Retina (tissue), 1 donor: ENCODE measurements around the gene ZNF319.

Source experiments
- DNase-seq: peaks from one replicate; pipeline ENCODE4 v3.0.0-alpha.2; 2016

ZNF319 gene

GRCh38 chr16:58036943-58037342, 36.5 kb upstream of the ZNF319 start:
- DNase-seq, result no peak

DNA sequence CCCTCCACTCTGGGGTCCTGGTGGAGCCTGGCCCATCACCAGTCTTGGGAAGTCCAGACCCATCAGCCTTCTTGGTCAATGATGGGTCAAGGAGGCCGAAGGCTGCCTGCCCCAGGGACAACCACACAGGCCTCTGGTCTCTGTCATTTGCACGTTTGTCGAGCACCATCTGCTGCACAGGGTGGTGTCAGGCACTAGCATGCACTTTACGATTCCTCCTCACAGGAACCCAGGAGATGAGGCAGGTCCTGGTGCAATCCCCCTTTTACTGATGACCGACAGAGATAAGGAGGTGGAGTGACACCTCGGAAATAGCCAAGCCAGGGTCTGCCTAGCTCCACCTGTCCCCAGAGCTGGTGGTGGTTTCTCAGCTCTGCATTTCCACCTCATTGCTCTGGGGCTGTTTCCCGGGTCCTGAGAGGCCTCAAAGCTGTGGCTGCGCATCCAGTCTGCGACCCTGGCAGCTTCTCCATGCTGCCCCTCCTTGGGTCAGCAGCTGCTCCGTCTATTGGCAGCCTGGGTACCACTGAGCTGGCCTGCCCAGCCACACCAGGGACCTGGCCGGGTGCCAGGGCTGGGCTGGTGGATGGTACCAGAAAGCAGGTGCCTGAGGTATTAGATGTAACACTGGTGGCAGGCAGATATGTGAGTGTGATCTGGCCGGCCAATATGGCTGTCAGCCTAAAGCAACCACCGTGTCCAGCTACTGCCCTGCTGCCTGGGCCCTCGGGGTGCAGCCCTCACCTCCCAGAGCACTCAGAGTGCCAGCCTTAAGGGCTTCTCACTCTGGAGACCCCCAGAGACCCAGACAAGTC, 35.1 kb upstream of the ZNF319 start:
- DNase-seq, result peak; percentile 55

- DNase-seq, result no peak
These were observed 34.3 kb upstream of the ZNF319 start for GRCh38 chr16:58034774-58035173.

- no peak for DNase-seq
These were observed 33.7 kb upstream of the ZNF319 start for GRCh38 chr16:58034128-58034685.

- peak; percentile 58 for DNase-seq
These were observed 32.3 kb upstream of the ZNF319 start for GRCh38 chr16:58032710-58033293.

DNA sequence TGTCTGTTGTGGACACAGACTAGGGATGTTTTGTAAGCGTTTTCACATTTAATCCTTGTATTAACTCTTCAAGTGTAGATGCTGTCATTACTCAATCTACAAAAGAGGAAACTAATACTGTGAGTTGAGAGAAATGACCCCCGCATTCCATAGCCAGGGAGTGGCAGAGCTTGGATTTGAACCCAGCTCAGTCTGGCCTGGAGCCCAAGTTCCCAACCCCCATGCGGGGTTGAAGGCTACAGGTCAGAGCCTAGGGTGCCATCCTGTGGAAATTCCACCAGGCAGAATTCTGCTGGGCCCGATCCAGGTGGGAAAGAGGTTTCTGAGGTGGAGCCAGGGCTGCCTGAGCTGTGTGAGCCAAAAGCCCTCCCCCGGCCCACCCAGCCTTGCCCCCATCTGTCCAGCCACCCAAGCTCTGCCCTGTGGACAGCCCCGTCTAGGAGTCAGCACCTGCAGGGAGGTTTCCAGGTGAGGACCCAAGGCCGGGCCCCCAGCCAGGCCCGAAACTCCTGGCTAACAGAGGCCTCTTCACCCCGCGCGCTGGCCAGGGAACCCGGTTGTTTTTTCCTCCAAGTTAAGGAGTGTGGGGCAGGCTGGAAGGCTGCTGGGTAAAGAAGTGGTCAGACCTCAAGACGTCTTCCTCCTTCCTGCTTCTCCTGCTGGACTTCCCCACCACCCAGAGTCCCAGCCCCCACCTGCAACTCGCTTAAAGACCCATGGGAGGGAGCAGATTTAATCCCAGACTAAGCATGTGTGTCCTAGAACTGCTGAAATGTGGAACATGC, 30.7 kb upstream of the ZNF319 start:
- DNase-seq, result no peak

DNA sequence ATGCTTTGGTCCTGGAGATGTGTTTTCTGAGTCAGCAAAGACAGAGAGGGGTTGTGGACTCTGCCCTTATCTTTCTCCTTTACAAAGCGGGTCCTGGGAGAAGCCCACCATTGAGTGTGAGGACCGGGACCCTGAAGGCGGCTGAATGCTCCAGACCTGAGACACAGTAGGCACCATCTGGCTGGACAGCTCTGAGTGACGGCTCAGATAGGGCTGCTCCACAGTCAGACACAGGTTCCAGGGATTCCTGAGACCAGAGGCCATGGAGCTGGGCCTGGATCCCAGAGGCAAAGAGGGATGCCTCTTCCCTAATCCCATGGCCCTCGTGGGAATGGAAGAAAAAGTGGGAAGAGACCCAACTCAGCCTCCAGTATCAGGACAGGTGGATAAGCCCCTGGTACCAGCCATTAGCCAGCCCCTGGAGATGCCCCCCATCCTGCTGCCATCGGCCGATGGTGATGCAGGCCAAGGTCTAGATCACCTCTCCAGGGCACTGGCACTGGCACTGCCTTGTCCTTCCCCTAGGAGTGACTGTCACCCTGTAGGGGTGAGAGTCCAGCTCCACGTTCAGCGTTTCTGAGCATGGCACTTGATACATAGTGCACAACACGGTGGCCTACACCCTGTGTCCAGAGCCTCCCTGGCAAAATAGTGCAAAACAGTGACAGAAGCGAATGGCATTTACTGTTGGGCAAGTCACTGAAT, 29.8 kb upstream of the ZNF319 start:
- no peak for DNase-seq

DNA sequence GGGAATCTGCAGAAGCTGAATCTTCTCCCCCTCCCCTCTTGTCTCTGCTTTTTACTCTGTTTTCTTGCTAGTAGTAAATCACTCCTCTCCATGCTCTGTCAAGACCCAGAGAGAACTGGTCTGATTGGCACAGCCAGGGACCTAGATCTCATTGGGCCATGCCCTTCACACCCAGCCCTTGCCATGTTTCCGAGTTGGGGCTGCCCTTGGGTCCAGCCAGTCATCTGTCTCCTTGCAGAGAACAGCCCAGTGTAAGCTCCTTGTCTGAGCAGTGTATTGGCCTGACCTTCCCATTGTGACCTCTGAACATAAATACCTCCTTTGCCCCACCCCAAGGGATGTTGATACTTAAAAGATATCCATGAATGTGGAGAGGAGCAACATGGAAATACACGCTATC, 28.9 kb upstream of the ZNF319 start:
- no peak for DNase-seq

GRCh38 chr16:58028541-58029070, 28.1 kb upstream of the ZNF319 start:
- no peak for DNase-seq

DNA sequence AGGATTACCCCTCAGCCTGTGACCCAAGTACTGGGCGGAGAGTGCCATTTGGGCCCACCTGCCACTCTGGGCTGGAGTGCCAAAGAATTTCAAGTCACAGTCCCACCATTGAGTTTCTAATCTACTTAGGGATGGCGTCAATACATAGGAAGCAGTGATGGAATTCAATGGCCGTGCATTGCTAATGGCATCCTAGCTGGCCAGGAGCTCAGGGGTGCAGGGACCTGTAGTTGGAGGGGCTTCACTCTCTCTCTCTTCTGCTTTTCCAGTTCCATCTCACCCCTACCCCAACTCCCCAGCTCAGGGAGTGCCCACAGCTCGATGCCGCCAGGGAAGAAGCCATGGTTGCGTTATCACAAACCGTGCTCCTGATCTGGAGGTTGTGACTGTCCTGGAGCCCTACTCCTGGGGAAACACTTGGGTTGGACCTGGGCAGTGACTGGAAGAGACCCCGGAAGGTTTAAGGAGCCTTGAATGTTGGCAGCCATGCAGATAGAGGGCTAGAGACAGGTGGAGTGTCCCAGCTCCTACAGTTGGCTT, 27.5 kb upstream of the ZNF319 start:
- DNase-seq, result no peak

- peak; percentile 72 for DNase-seq
These were observed 26.9 kb upstream of the ZNF319 start for GRCh38 chr16:58027161-58027915.

DNA sequence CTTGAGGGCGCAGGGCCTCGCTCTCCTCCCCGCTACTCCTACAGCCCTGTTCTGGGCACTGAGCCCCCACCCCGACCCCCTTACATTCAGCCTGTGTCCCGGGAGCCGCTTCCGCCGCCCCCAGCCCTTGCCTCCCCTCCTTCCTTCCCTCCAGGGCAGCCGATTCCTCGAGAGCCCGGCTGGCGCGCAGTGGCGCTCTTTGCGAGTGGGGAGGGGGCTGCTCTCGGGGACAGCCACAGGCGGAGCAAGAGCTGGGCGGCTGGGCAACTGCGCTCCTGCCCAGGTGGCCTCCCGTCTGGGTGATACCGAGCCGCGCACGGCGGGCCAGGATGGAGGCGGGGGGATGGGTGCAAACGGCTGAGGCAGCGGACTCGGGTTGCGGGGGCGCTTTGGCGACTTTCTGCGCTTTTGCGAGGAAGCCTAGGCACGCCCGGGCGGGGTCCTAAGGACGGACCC, 26.3 kb upstream of the ZNF319 start:
- DNase-seq, result peak; percentile 69

DNA sequence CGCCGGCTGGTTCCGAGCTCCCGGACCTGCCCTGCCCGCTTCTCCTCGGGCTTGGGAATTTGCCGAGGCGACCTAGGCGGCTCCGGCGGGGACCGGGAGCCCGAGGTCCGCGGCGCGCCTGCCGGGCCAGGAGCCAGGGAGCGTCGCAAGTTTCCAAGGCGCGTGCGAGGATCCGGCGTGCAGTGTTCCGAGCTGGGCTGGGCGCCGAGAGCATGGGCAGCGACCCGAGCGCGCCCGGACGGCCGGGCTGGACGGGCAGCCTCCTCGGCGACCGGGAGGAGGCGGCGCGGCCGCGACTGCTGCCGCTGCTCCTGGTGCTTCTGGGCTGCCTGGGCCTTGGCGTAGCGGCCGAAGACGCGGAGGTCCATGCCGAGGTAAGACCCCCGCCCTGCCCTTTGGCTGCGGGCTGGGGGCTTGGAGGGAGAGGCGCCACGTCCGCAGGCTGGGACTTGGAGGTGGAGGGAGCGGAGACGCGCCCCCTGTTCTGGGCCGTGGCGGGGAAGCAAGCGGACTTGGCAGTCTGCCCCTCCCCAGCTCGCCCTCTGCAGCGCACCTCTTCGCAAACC, 25.8 kb upstream of the ZNF319 start:
- peak; percentile 86 for DNase-seq

DNA sequence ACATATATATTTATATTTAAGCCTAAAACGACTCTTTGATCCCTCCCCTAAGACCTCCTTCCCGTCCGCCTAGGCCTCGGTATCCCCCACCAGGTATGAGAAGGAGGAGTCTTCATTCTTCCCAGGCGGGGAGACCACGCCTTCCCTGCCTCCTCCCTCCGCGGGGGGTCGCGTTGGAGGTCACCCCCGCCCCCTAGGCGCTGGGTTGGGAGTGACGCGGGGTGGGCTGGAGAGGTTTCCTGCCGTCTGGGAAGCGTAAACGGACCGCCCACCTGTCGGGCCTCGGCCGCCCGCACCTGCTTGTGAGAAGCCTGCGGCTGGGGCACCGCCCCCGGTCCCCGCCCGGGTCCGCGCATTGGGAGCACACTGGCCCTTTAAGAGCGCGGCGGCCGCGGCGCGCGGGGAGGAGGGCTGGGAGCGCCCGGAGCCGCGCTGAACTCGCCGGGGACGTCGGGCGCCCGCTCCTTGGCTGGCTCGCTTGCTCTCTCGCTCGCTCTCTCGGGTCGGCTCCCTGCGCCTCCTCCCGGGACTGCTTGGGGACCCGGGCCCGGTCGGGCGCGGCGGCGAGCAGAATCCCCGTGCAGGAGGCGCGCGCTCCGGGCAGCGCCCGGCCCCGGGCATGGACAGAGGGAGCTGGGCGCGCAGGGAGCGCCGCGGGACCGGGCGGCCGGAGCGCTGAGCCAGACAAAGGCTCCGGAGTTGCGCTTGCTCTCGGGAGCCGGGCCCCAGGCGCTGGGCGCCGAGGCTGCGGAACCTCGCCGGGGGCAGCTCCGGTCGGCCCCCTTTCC, 25.1 kb upstream of the ZNF319 start, which contains the start of gene MMP15:
TSS of gene MMP15 (plus strand) at position 404 of the 788 bp plus-strand sequence. CDS start 597 bp downstream, outside the sequence.
- DNase-seq, result peak; percentile 92

DNA sequence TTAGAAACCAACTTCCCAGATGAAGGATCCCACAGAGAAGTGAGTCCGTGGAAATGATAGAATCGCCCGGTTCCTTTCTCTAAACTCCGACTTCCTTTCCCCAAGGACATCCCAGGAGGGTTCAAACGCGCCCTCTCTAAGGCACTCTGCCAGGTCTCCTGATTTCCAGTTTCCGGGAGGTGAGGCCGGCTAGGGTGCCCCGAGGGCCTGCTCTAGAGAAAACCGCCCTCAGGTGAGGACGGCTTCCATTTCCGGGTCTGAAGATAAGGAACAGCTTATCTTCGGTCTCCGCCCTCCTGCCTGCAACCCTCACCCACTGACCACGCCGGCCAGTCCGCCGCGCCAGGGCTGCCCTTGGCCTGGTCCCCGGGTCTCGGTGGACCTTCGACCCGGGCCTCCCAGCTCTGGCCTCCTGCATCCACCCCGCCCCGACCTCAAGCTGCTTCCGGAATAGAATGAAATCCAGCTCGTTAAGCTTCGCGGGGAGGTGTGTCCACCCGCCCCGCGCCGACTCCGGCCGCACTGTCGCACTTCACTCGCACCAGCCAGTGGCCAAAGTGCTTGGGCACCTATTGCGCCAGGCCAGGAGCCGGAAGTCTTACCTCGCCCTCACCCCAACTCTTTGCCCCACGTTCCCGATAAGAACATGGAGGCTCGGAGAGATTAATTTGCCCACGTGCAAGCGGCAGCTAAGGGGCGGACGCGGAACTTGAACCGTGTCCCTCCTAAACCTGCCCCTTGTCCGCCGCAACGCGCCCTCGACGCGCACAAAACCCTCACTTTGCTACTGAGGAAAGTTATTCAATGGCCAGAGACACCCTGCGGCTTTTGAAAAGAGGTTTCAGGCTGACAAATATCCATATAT, 24.2 kb upstream of the ZNF319 start:
- DNase-seq, result no peak

- DNase-seq, result peak; percentile 62
These were observed 22.3 kb upstream of the ZNF319 start for GRCh38 chr16:58022601-58023371.

- DNase-seq, result no peak
These were observed 21.4 kb upstream of the ZNF319 start for GRCh38 chr16:58021661-58022551.
